Kidney (tissue), 14 donors: Measurements from ENCODE around the gene RNF213. TPM values are rescaled to one million over a fixed set of nuclear protein-coding genes. Genes with fewer than 3 reads are reported as not detected.
A peak's percentile ranks its signal among the peaks of the same experiment; 100 is the strongest.

ENCODE experiments used
- DNase-seq, 5 donors: peaks; one replicate each; pipeline ENCODE4 v3.0.0-alpha.2; 2013 to 2020
- FAIRE-seq: peaks from 2 replicates; lab custom pipeline; 2012; peaks lifted over from hg19 to GRCh38; lab: Jason Lieb, UNC
- H3K27ac ChIP-seq, 2 donors: one replicate each; pipeline ENCODE4 v1.7.0; 2013; ENCODE audit warnings: low read depth in 2 of 2, low read length in 2 of 2, inconsistent platforms in 1 of 2
- H3K27me3 ChIP-seq: one replicate; pipeline ENCODE4 v1.7.1; 2013; ENCODE audit warnings: low read length, inconsistent platforms; ENCODE audit not compliant: control insufficient read depth, insufficient read depth
- H3K36me3 ChIP-seq, 3 donors: one replicate each; pipeline versions ENCODE4 v1.7.0 to v1.7.1; 2013; ENCODE audit warnings: low read length in 3 of 3, control low read depth in 1 of 3, inconsistent platforms in 1 of 3; ENCODE audit not compliant: insufficient read depth in 3 of 3, control insufficient read depth in 2 of 3
- H3K4me1 ChIP-seq, 3 donors: one replicate each; pipeline versions ENCODE4 v1.7.0 to v1.7.1; 2013; ENCODE audit warnings: low read length in 3 of 3, inconsistent platforms in 1 of 3, low read depth in 1 of 3; ENCODE audit not compliant: control insufficient read depth in 2 of 3, insufficient read depth in 2 of 3
- H3K4me3 ChIP-seq, 3 donors: one replicate each; pipeline versions ENCODE4 v1.7.0 to v1.8.1; 2013; ENCODE audit warnings: low read length in 3 of 3, control low read depth in 1 of 3, inconsistent platforms in 1 of 3
- H3K9ac ChIP-seq, 3 donors: one replicate each; pipeline versions ENCODE4 v1.7.0 to v1.7.1; 2013; ENCODE audit warnings: low read length in 3 of 3, control low read depth in 1 of 3, inconsistent platforms in 1 of 3
- H3K9me3 ChIP-seq, 3 donors: one replicate each; pipeline versions ENCODE4 v1.7.0 to v1.7.1; 2013; ENCODE audit warnings: low read length in 3 of 3, control low read depth in 1 of 3, inconsistent platforms in 1 of 3; ENCODE audit not compliant: control insufficient read depth in 2 of 3, insufficient read depth in 1 of 3
- CTCF ChIP-seq: IDR thresholded peaks from 3 replicates; pipeline ENCODE4 v1.5.1; 2012; ENCODE audit warnings: mild to moderate bottlenecking, moderate library complexity, borderline replicate concordance; ENCODE audit not compliant: insufficient read depth; ENCODE audit errors: extremely low read depth
- intact Hi-C: fragments of 100-400 bp; cut with DNase I; formaldehyde crosslinking; loops from one replicate; pipeline ENCODE4 v1.11.1; 2022
- polyA plus RNA-seq: library from polyadenylated mRNA; stranded (reverse); fragments of 350-450 nt; fragmentation: Illumina TruSeq; extraction: RNeasy Lipid Tissue Mini Kit (QIAGEN cat#74804); gene quantifications from one replicate; pipeline ENCODE4 v1.2.3, GENCODE V29; 2014; ENCODE audit warnings: low read depth, low replicate concordance; ENCODE audit not compliant: insufficient read depth
- total RNA-seq: library from RNA; stranded (reverse); fragmentation: NEBNext Ultra II Directional; extraction: Animal tissue kit (Norgen Biotek cat#: 25700); gene quantifications from one replicate; pipeline ENCODE4 v1.2.1, GENCODE V29; 2021
- donor health status: control.
- donor health status: control.
- donor health status: control.
- donor health status: control.
- donor health status: control.
- donor health status: DM: yes; HTN: yes; CAD: no.
- donor health status: Normal renal cell carcinoma (clear cell type).

RNF213 gene
- total and polyA plus RNA-seq, 2 donors from 2014 or later, result 43.4 to 276 TPM

- Histone ChIP-seq H3K36me3 (peaks cover 16 to 91% (median 80%) of the 10 kb centered on the region in 3 donors), H3K4me3 (no peak overlapping the region)
- no peak for FAIRE-seq
Measured at GRCh38 chr17:80347948-80348351, 87.3 kb downstream of the RNF213 start.

GRCh38 chr17:80348551-80349150, 88.0 kb downstream of the RNF213 start:
- no peak overlapping the region for H3K9ac ChIP-seq
- H3K27ac ChIP-seq, result no peak overlapping the region
- H3K36me3 ChIP-seq, result peaks cover 13 to 91% (median 81%) of the 10 kb centered on the region in 3 donors
- H3K4me1 ChIP-seq, result no peaks in the 10 kb centered on the region
- H3K27me3 ChIP-seq, result no peaks in the 10 kb centered on the region
- TF ChIP-seq CTCF, result no peak
- no peak overlapping the region for H3K4me3 ChIP-seq
- FAIRE-seq (no peak), DNase-seq (no peak)
- H3K9me3 ChIP-seq, result no peaks in the 10 kb centered on the region
- intact Hi-C loops, result no loop called here

More at GRCh38 chr17:80347948-80348351, 87.3 kb downstream of the RNF213 start:
- no peak for TF ChIP-seq CTCF
- no peaks in the 10 kb centered on the region for H3K9me3 ChIP-seq
- no peaks in the 10 kb centered on the region for H3K4me1 ChIP-seq
- H3K9ac ChIP-seq, result no peak overlapping the region
- DNase-seq, result no peak
- H3K27me3 ChIP-seq, result no peaks in the 10 kb centered on the region
- no peak overlapping the region for H3K27ac ChIP-seq
- intact Hi-C loops, result no loop called here

- Histone ChIP-seq H3K27ac (no peak overlapping the region), H3K36me3 (peaks cover 13 to 91% (median 81%) of the 10 kb centered on the region in 3 donors), H3K4me1 (no peaks in the 10 kb centered on the region), H3K9ac (no peak overlapping the region), H3K27me3 (no peaks in the 10 kb centered on the region), H3K4me3 (no peak overlapping the region), H3K9me3 (no peaks in the 10 kb centered on the region)
- no peak for TF ChIP-seq CTCF
- FAIRE-seq, result no peak
- DNase-seq, result peak in 1 of 5 donors; percentile 14
- intact Hi-C loops, result no loop called here
Measured at GRCh38 chr17:80349151-80349651, 88.5 kb downstream of the RNF213 start.
